Measurements from ENCODE around the gene CCDC15. TPM values are rescaled to one million over a fixed set of nuclear protein-coding genes. Genes with fewer than 3 reads are reported as not detected.

CCDC15 gene
- polyA plus RNA-seq, 2 of the 4 experiments (the other 2 are of a cell fraction), result 0.58 to 1.3 TPM

- ChIA-PET POLR2A (no interaction called here), CTCF (interaction anchor here (1.2 to 1.3 kb wide), 2 partner anchors 120 to 434 kb away, joined by 3 read pairs; no protein-coding TSS in a partner anchor)
- WGBS (ENCODE audit: missing lambda C conversion rate), result 51% methylated on average over 2 of the region's 2 CpGs
- H3K4me3 ChIP-seq, result no peak overlapping the region
- H3K4me1 ChIP-seq, result no peaks in the 10 kb centered on the region
- FAIRE-seq (no peak), DNase-seq (ENCODE audit: low read depth in 1 of 2, low spot score in 1 of 2) (peak in 1 of 2 experiments; percentile 32), ATAC-seq (peak in 1 of 2 experiments; percentile 53; a peak in 2 of 6 replicates)
- no peaks in the 10 kb centered on the region for H3K9me3 ChIP-seq
- no peak overlapping the region for H3K4me2 ChIP-seq
- no peak for TF ChIP-seq HDAC2 (IDR thresholded peaks at IDR 0.05)
- 0 out of 5 replicates have a peak, but pooled peaks of 1 of the 2 experiments have one; percentile 5 for TF ChIP-seq RAD21 (conservative IDR thresholded peaks at IDR 0.05 in 1 of 2, IDR thresholded peaks at IDR 0.05 in 1 of 2)
- H3K27ac ChIP-seq, result no peak overlapping the region
Measured at GRCh38 chr11:124970925-124971324, 16.9 kb downstream of the CCDC15 start.

- no peak overlapping the region for H3K27ac ChIP-seq
- H3K4me3 ChIP-seq, result no peak overlapping the region
- ATAC-seq, result no peak
- no peak for FAIRE-seq
- TF ChIP-seq ELK1 (IDR thresholded peaks at IDR 0.05; ENCODE audit: low read depth, low read length), result no peak
- TF ChIP-seq HOXB5 (CRISPR knock-in tag; IDR thresholded peaks at IDR 0.05), result no peak
- TF ChIP-seq FOXS1 (CRISPR knock-in tag; IDR thresholded peaks at IDR 0.05), result no peak
- TF ChIP-seq TP53 (CRISPR knock-in tag; IDR thresholded peaks at IDR 0.05), result no peak
- no peak for TF ChIP-seq MAZ (IDR thresholded peaks at IDR 0.05; ENCODE audit: borderline replicate concordance, low read depth, low read length)
- no peak for TF ChIP-seq NR3C1 (IDR thresholded peaks at IDR 0.05)
- TF ChIP-seq NPAS2 (CRISPR knock-in tag; IDR thresholded peaks at IDR 0.05; ENCODE audit: borderline replicate concordance), result no peak
- no peak for TF ChIP-seq POLR2AphosphoS2 (conservative IDR thresholded peaks at IDR 0.05; ENCODE audit: low read length)
- TF ChIP-seq PBX3 (IDR thresholded peaks at IDR 0.05), result no peak
- POLR2A ChIA-PET, result no interaction called here
- 68% methylated on average over 2 of the region's 2 CpGs for WGBS (ENCODE audit: missing lambda C conversion rate)
- H3K4me1 ChIP-seq, result no peaks in the 10 kb centered on the region
- H3K4me2 ChIP-seq, result no peak overlapping the region
- no peak for DNase-seq (ENCODE audit: low read depth in 1 of 2, low spot score in 1 of 2)
- CTCF ChIA-PET, result interaction anchor here (1.2 to 1.3 kb wide), 2 partner anchors 119 to 433 kb away, joined by 3 read pairs; no protein-coding TSS in a partner anchor
- H3K9me3 ChIP-seq, result no peaks in the 10 kb centered on the region
Measured at GRCh38 chr11:124971810-124972209, 17.8 kb downstream of the CCDC15 start.

GRCh38 chr11:124976531-124976930, 22.5 kb downstream of the CCDC15 start:
- DNase-seq (ENCODE audit: low read depth in 1 of 2, low spot score in 1 of 2) (no peak), ATAC-seq (no peak), FAIRE-seq (no peak)
- no peak overlapping the region for H3K4me2 ChIP-seq
- TF ChIP-seq FOSB (CRISPR knock-in tag; IDR thresholded peaks at IDR 0.05) (no peak), REST (IDR thresholded peaks at IDR 0.05) (no peak), CBX8 (IDR thresholded peaks at IDR 0.05) (no peak), ZC3H11A (IDR thresholded peaks at IDR 0.05) (no peak), KDM5A (IDR thresholded peaks at IDR 0.05) (no peak)
- H3K4me3 ChIP-seq, result no peak overlapping the region
- CTCF ChIA-PET, result no interaction called here
- H3K4me1 ChIP-seq, result no peaks in the 10 kb centered on the region
- no peaks in the 10 kb centered on the region for H3K9me3 ChIP-seq
- POLR2A ChIA-PET, result no interaction called here
- H3K27ac ChIP-seq, result no peak overlapping the region
- WGBS (ENCODE audit: missing lambda C conversion rate), result 91% methylated on average over 3 of the region's 3 CpGs
